ENCODE measurements around the gene ADRM1. TPM values are rescaled to one million over a fixed set of nuclear protein-coding genes. Genes with fewer than 3 reads are reported as not detected.

ADRM1 gene
- total RNA-seq, 1 donor from 2014 or later, result 144 TPM

- no peak for DNase-seq (ENCODE audit: low read depth)
Measured at GRCh38 chr20:62354031-62354808, 51.4 kb downstream of the ADRM1 start.

GRCh38 chr20:62354811-62355341, 52.1 kb downstream of the ADRM1 start:
- DNase-seq (ENCODE audit: low read depth), result no peak

GRCh38 chr20:62355516-62355877, 52.7 kb downstream of the ADRM1 start:
- DNase-seq (ENCODE audit: low read depth), result peak; percentile 48

GRCh38 chr20:62355878-62356588, 53.2 kb downstream of the ADRM1 start:
- DNase-seq (ENCODE audit: low read depth), result peak; percentile 92

GRCh38 chr20:62356589-62357186, 53.9 kb downstream of the ADRM1 start:
- no peak for DNase-seq (ENCODE audit: low read depth)

GRCh38 chr20:62357187-62357667, 54.4 kb downstream of the ADRM1 start:
- peak; percentile 93 for DNase-seq (ENCODE audit: low read depth)

- peak; percentile 43 for DNase-seq (ENCODE audit: low read depth)
Measured at GRCh38 chr20:62357681-62358080, 54.9 kb downstream of the ADRM1 start.

Small RNA genes lying within 50 kb of the gene (microRNA-seq; reads per million reads assigned to microRNA genes)
- not detected for gene MIR4758

Other genes starting within 250 kb of the ADRM1 start
- gene TAF4, start 237.1 kb upstream of the ADRM1 start, total RNA-seq, result 6.4 and 7.8 TPM in 2 replicates
- gene LSM14B, start 180.5 kb upstream of the ADRM1 start, total RNA-seq, result 84.8 and 93.7 TPM in 2 replicates
- gene PSMA7, start 159.6 kb upstream of the ADRM1 start, total RNA-seq, result 334 and 371 TPM in 2 replicates
- 19.3 and 22.6 TPM in 2 replicates for gene SS18L1, start 159.2 kb upstream of the ADRM1 start, total RNA-seq
- 35.1 and 39.5 TPM in 2 replicates for gene MTG2, start 120.0 kb upstream of the ADRM1 start, total RNA-seq
- 0.08 TPM in 1 of 2 replicates, not detected in the other for gene HRH3, start 82.7 kb upstream of the ADRM1 start, total RNA-seq
- 24.5 and 30.2 TPM in 2 replicates for gene OSBPL2, start 64.5 kb upstream of the ADRM1 start, total RNA-seq
- gene LAMA5, start 64.3 kb downstream of the ADRM1 start, total RNA-seq, result 90.5 and 173 TPM in 2 replicates
- gene RPS21, start 84.1 kb downstream of the ADRM1 start, total RNA-seq, result 610 and 2,016 TPM in 2 replicates
- gene CABLES2, start 104.3 kb downstream of the ADRM1 start, total RNA-seq, result 3.8 and 4.4 TPM in 2 replicates
- 0.05 and 0.10 TPM in 2 replicates for gene RBBP8NL, start 124.5 kb downstream of the ADRM1 start, total RNA-seq
- not detected in 2 replicates for gene GATA5, start 173.0 kb downstream of the ADRM1 start, total RNA-seq

All from myocyte (in vitro differentiated cells).